Activated naive CD8-positive, alpha-beta T cell treated with anti-CD3 and anti-CD28 coated beads, Interleukin-2, amount 10 ng/mL, durations not matched to agents 7 days and 5 days (primary cell): ENCODE results near the gene RUNX1. TPM values are rescaled to one million over a fixed set of nuclear protein-coding genes. Genes with fewer than 3 reads are reported as not detected.

Experiments used
- ATAC-seq: fragments of 150-1000 bp; cut with Tn5 transposase; one replicate; pipeline ENCODE4 v1.10.0; 2021; ENCODE audit warnings: low read depth, moderate library complexity
- POLR2A ChIA-PET: fragments of 350-600 bp; sonication (Branson Sonifier 250); formaldehyde crosslinking; loops from one replicate; lab custom pipeline; 2021; ENCODE audit warnings: antibody characterized with exemption; lab: Charles Lee
- DNase-seq: peaks from one replicate; pipeline ENCODE4 v3.0.0; 2021
- H3K27ac Mint-ChIP-seq: one replicate; pipeline ENCODE4 v1.8.0; 2022; ENCODE audit warnings: mild to moderate bottlenecking, mixed read lengths
- H3K27me3 Mint-ChIP-seq: one replicate; pipeline ENCODE4 v1.8.0; 2022; ENCODE audit warnings: mild to moderate bottlenecking, moderate library complexity, mixed read lengths
- H3K36me3 Mint-ChIP-seq: one replicate; pipeline ENCODE4 v1.8.0; 2021; ENCODE audit warnings: mild to moderate bottlenecking, mixed read lengths
- H3K4me1 Mint-ChIP-seq: one replicate; pipeline ENCODE4 v1.8.0; 2021; ENCODE audit warnings: mixed read lengths
- H3K4me3 Mint-ChIP-seq: one replicate; pipeline ENCODE4 v1.8.0; 2022; ENCODE audit warnings: mild to moderate bottlenecking, moderate library complexity, mixed read lengths
- H3K9me3 Mint-ChIP-seq: one replicate; pipeline ENCODE4 v1.8.0; 2021; ENCODE audit warnings: mixed read lengths
- total RNA-seq, 2 experiments: library from RNA; stranded (reverse); gene quantifications; one replicate each; pipeline ENCODE4 v1.2.3, GENCODE V29; 2021

Gene RUNX1
- total RNA-seq, 2 experiments from 2014 or later: 23.0 to 29.7 TPM

DNA sequence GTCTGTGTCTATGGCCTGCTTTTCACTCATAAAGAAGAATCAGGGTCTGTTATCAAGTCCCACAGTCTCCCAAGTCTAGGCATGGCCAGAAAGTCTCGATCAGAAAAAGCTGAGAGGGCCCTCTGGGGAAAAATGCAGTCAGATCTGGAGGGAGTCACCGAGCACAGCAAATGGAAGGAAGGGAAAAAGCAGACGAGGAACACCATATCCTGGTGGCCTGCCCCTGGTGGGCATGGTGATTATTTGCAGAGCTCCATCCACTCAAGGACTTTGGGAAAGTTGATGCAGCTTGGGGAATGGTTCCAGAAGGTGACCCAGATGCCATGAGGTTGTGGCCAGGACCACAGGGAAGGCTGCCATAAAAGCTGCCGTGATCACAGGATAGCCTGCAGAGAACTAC is 191.2 kb downstream of the RUNX1 start:
- ATAC-seq (no peak), DNase-seq (no peak)
- Mint-ChIP-seq H3K36me3 (peaks cover 7% of the 10 kb centered on the region), H3K9me3 (no peaks in the 10 kb centered on the region), H3K4me3 (no peak overlapping the region), H3K27me3 (peaks cover 2% of the 10 kb centered on the region), H3K27ac (no peak overlapping the region), H3K4me1 (peaks cover 2% of the 10 kb centered on the region)
- POLR2A ChIA-PET: no interaction called here

DNA sequence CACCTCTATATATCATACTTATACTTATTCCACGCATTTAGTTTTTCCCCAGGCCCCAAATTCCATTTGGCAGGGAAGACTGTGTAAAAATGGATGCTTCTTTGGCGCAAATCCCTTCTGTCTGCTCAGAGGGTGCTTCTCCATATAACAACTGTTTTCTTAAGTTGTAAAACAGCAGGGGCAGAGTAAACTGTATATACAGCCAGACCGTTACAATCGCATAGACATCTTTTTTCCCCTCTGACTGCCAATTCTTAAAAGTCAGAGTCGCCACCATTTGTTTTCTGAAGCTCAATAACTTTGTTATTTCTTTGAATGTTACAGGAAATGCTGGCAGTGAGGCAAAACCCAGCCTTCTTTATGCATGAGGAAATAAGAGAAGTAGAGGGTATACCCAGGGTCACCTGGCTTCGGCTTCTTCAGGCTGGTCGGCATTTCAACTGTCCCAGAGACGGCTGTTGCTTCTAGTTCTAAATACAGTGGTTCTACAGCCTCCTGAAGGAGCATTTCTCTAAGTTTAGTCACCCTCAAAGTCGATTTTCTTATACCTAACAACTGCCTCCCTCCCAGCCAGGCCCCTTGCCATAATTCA is 191.9 kb downstream of the RUNX1 start:
- no peak for DNase-seq
- Mint-ChIP-seq H3K4me3 (no peak overlapping the region), H3K4me1 (peaks cover 6% of the 10 kb centered on the region), H3K27me3 (peaks cover 2% of the 10 kb centered on the region), H3K9me3 (no peaks in the 10 kb centered on the region), H3K27ac (no peak overlapping the region), H3K36me3 (peaks cover 7% of the 10 kb centered on the region)
- POLR2A ChIA-PET: interaction anchor here (0.5 kb wide), 1 partner anchor 573 kb away, joined by 4 read pairs; no protein-coding TSS in a partner anchor
- no peak for ATAC-seq

DNA sequence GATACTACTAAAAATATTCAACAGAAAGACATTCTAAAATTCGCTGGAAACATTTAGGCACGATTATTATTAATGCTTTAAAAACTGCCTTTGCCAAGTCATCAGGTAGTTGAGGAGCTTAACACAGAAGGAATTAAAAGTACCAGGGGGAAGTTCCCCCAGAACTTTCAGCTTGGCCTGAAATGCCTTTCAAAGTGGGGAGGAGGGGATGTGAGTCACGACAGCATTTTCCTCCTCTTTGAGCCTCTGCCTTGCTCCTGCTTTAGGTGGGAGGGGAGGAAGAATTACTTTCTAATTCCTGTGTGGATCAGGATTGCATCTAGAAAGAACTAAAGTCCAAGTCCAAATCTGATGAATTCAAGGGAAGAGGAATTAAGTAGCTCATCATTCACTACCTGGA is 196.7 kb downstream of the RUNX1 start:
- Mint-ChIP-seq H3K36me3 (peaks cover 7% of the 10 kb centered on the region), H3K4me3 (no peak overlapping the region), H3K27ac (no peak overlapping the region), H3K9me3 (no peaks in the 10 kb centered on the region), H3K27me3 (peaks cover 2% of the 10 kb centered on the region), H3K4me1 (peaks cover 4% of the 10 kb centered on the region)
- POLR2A ChIA-PET: no interaction called here
- no peak for ATAC-seq
- no peak for DNase-seq

DNA sequence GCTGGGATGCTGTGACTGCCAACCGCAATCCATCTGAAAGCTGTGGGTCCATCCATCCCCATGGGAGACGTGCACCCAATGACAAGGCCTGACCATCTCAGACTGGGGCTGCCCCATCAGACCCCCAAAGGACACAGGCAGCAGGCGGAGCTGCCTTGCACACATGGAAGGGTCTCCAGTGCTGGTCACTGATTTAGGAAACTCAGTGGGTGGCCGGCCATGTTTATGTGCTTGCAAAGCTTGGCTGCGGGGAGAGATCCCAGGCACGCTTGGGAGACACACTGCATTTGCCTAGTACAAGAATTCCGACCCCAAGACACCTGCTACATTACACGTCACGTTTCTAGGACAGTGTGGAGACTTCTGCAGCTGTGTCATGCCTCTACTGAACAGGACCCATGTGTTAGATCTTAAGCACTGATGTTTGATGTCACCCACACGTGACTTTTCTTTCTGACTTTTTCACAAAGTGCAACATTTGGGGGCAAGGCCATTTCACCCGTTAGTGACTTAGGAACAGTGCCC is 198.9 kb downstream of the RUNX1 start:
- Mint-ChIP-seq H3K4me1 (peaks cover 18% of the 10 kb centered on the region), H3K27me3 (peaks cover 3% of the 10 kb centered on the region), H3K36me3 (peaks cover 7% of the 10 kb centered on the region), H3K4me3 (no peak overlapping the region), H3K27ac (no peak overlapping the region), H3K9me3 (no peaks in the 10 kb centered on the region)
- ATAC-seq (no peak), DNase-seq (no peak)
- POLR2A ChIA-PET: no interaction called here

DNA sequence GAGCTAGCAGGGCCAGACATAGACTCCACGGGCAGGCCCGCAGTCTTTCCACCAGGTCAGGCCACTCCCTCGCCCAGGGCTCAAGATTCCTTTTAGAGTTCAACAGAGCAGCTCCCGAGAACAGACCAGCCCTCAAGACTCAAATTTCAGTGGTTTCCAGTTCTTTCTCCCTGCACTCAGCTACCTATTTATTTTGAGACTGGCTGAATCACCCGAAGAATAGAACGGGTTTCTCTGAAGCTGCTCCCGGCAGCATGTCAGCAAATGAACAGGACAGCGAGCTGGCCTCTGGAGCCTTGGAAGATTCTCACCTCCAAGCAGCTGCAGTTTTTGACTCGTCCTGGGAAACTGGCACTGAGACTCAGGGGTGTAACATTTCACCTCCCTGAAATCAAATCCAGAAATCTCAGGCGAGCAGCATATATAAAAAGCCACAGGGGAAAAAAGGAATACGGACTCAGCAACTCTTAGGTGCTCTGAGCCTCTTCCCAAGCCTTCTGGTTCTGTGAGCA is 202.4 kb downstream of the RUNX1 start:
- peaks cover 23% of the 10 kb centered on the region for H3K4me1 Mint-ChIP-seq
- no peak overlapping the region for H3K4me3 Mint-ChIP-seq

DNA sequence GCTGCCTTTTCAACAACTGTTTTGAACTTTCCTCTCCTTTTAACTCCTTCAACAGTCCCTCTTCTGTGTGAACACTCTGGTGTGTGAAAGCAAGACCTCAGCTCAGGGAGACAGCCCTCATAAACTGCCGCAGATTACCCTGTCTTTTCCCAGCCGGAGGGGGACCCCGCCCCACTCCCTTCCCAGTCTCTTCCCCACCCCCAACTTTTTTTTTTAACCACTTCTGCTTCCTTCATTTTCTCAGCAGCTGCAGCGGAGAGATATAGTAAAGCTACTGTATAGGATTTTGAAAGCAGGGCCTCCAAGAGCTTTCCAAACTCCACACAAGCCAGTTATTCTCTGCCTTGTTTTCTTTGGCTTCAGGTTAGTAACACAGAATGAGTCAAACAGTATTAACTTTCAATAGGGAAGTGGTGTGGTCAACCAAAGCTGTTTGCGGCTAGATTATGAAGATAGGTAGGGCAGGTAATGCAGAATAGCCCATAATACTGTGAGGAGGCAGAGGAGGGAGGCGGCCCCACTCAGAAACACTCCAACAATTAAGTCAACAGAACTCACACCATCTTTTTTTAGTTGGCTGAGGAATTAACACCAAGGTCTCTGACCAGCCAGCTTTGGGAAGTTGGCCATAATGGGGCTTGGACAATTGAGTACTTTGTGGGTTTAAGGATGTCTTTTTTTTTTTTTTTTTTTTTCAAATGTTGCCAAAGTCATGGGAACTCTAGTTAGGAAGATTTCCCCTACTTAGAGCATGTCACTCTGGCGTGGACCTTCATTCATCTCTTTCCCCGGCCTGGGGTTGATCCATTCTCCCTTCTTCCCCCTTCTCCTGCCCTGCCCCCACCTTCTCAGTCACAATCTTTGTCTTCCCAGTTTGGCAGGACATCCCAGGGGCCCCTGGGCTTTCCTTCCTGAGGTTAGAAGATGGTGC is 203.3 kb downstream of the RUNX1 start:
- ATAC-seq: peak; percentile 84
- peaks cover 2% of the 10 kb centered on the region for H3K36me3 Mint-ChIP-seq
- H3K4me3 Mint-ChIP-seq: peak overlapping the region; percentile 41
- H3K4me1 Mint-ChIP-seq: peaks cover 23% of the 10 kb centered on the region
- H3K27ac Mint-ChIP-seq: no peak overlapping the region
- H3K9me3 Mint-ChIP-seq: no peaks in the 10 kb centered on the region
- POLR2A ChIA-PET: interaction anchor here (1.1 kb wide), 1 partner anchor 38 kb away, joined by 3 read pairs; no protein-coding TSS in a partner anchor
- no peak for DNase-seq
- peaks cover 3% of the 10 kb centered on the region for H3K27me3 Mint-ChIP-seq

More for the DNA sequence above, 202.4 kb downstream of the RUNX1 start:
- ATAC-seq (no peak), DNase-seq (no peak)
- POLR2A ChIA-PET: no interaction called here
- H3K27me3 Mint-ChIP-seq: peaks cover 3% of the 10 kb centered on the region
- H3K9me3 Mint-ChIP-seq: no peaks in the 10 kb centered on the region
- H3K36me3 Mint-ChIP-seq: peaks cover 8% of the 10 kb centered on the region
- no peak overlapping the region for H3K27ac Mint-ChIP-seq

DNA sequence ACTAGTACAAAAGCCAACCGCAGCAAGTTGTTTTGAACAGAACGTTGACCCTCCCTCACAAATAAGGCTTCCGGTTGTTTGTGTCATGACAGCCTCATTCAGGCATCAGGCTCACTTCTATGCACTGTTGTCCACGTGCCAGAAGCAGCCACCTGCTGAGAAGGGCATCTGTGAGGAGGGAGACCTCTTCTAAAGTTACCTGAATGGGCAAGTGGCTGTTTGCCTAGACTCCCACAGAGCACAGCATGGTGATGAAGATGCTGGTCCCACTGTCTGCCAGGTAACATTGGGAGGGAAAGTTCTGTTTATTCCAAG is 204.2 kb downstream of the RUNX1 start:
- peaks cover 23% of the 10 kb centered on the region for H3K4me1 Mint-ChIP-seq
- POLR2A ChIA-PET: no interaction called here
- no peak overlapping the region for H3K4me3 Mint-ChIP-seq

DNA sequence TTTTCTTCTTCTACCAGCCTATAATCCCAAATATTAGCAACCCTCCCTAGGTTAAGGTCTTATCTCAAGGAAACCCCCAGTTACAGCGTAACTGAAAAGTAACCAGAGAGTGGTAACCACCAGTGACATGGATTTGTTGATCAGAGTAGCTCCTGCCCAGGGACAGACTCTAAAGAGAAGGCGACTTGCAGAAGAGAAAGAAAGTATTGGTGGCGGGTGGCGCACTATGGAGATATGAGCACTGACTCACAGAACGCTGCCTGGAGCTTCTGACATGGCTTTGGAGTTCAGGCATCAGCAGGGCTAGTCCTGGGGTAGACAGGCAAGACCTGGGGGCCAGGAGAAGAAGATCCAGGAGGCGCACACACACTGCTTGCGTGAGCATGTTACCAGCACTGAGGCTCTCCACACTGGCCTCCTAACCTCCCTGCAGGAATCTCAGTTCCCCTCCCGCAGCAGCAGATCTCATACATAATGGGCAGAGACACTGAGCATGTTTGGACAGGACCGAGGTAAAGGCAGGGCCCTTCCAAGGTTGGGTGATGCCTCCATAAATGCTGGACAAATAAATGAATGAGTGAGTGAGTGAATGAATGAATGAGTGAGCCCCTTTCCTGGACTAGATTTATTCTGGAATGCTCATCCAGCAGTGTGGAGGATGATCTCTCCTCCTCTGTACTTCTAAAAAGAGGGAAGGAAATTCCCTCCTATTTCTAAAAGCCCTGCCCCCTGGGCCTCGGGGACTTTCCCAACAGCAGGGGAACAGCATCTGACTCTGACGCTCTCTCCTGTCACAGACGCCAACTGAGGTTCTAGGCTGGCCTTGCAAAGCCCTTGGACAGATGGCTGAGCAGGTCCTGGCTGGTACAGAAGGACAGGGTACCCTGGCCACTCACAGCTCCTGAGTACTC is 204.8 kb downstream of the RUNX1 start:
- Mint-ChIP-seq H3K4me1 (peaks cover 24% of the 10 kb centered on the region), H3K27ac (no peak overlapping the region), H3K9me3 (no peaks in the 10 kb centered on the region), H3K4me3 (no peak overlapping the region), H3K36me3 (peaks cover 1% of the 10 kb centered on the region), H3K27me3 (peaks cover 3% of the 10 kb centered on the region)
- no peak for ATAC-seq
- no peak for DNase-seq
- POLR2A ChIA-PET: no interaction called here

More for the DNA sequence above, 204.2 kb downstream of the RUNX1 start:
- DNase-seq: no peak
- Mint-ChIP-seq H3K9me3 (no peaks in the 10 kb centered on the region), H3K27me3 (peaks cover 3% of the 10 kb centered on the region), H3K36me3 (peaks cover 1% of the 10 kb centered on the region), H3K27ac (no peak overlapping the region)
- no peak for ATAC-seq

DNA sequence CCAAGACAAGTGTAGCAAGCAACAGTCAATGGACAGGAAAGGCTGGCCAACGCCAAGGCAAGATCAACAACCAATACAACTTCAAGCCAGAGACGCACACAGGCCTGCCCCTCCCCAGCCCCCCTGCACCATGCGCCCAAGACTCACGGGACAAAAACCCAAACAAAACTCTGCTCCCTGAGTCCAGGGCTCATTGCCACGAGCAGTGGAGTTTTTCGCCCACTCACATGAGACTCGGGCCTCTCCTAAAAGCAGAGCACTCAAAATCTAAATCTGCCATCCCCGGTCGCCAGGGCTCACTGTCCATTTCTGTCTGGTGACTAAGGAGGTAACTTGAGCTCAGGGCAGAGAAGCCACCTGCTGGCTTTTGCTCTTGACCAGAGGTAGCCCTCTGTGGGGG is 205.5 kb downstream of the RUNX1 start:
- no peaks in the 10 kb centered on the region for H3K9me3 Mint-ChIP-seq
- ATAC-seq (no peak), DNase-seq (no peak)
- H3K27me3 Mint-ChIP-seq: peaks cover 3% of the 10 kb centered on the region
- H3K4me1 Mint-ChIP-seq: peaks cover 28% of the 10 kb centered on the region
- no peak overlapping the region for H3K4me3 Mint-ChIP-seq
- POLR2A ChIA-PET: no interaction called here
- peaks cover 1% of the 10 kb centered on the region for H3K36me3 Mint-ChIP-seq
- no peak overlapping the region for H3K27ac Mint-ChIP-seq

DNA sequence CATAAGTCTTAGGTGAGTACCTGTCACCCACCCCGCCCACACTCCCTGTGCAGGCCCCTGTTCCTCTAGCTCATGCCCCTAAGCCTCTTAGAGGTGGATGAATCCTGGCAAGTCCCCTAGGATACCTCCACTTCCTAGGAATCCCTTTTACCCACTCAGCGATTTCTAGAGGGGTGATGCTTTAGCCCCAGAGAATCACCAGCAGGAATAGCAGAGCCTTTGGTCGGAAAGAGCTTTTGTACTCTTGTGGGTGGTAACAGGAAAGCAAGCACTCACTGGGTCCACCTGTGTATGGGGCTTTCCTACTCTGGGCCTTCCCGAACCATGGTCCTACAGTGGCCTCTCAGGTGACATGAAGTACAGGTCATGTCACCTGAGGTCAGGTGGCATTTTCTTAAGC is 207.9 kb downstream of the RUNX1 start:
- no peak overlapping the region for H3K4me3 Mint-ChIP-seq
- no peaks in the 10 kb centered on the region for H3K27me3 Mint-ChIP-seq
- H3K9me3 Mint-ChIP-seq: no peaks in the 10 kb centered on the region
- DNase-seq: no peak
- POLR2A ChIA-PET: interaction anchor here (0.6 kb wide), 1 partner anchor 15 kb away, joined by 3 read pairs; no protein-coding TSS in a partner anchor
- H3K36me3 Mint-ChIP-seq: peaks cover 3% of the 10 kb centered on the region
- no peak overlapping the region for H3K27ac Mint-ChIP-seq
- peaks cover 26% of the 10 kb centered on the region for H3K4me1 Mint-ChIP-seq
- no peak for ATAC-seq

DNA sequence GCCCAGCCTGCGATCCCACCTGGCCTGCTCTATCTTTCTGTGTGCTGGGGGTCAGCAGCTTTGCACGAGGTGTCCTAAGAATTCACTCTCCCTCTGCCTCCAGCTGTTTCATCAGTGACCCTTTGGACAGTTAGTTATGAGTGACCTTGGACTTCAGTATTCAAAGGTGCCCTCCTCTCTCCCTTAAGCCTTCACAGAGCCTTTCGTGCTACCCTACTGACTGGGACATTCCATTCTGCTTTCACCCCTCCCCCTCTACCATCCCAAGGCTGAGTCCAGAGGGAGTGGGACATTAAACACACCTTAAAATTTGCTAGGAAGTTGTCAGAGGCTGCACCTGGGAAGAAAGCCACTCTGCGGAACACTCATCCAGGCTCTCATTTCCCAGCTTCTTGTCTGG is 208.4 kb downstream of the RUNX1 start:
- H3K27me3 Mint-ChIP-seq: no peaks in the 10 kb centered on the region
- POLR2A ChIA-PET: no interaction called here
- peaks cover 23% of the 10 kb centered on the region for H3K4me1 Mint-ChIP-seq
- H3K9me3 Mint-ChIP-seq: no peaks in the 10 kb centered on the region
- no peak for DNase-seq
- H3K27ac Mint-ChIP-seq: no peak overlapping the region
- ATAC-seq: no peak
- H3K4me3 Mint-ChIP-seq: no peak overlapping the region
- peaks cover 3% of the 10 kb centered on the region for H3K36me3 Mint-ChIP-seq

DNA sequence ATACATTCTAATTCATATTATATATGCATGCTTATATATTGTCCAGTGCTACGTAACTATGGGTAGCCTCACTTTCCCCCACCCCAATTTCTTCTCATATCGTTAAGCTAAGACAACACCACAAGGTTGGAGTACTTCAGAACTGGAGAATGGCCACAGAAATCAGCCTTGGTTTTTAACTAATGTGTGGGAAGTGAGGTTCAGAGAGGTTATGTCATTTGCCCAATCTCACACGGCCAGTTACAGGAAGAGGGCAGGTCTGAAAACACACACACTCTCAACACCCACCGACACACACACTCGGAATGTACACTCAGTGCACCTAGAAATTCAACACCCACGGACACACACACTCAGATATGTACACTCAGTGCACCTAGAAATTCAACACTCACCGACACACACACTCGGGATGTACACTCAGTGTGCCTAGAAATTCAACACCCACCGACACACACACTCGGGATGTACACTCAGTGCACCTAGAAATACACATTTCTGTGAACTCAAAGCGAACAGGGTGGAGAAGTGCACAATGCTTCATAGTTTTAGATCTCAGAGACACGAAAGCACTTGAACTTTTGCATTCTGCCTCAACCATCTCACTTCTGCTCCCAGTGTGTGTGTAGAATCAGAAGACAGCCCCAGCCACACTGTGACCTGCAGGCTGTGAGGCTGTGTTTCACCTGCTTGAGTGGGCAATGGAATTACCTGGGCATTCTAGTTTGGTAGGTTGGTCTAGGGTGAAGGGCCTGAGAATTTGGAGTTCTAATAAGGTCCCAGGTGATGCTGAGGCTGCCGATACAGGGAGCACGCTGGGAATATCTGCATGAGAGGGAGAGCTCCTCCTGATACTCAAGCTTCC is 209.9 kb downstream of the RUNX1 start:
- peaks cover 22% of the 10 kb centered on the region for H3K4me1 Mint-ChIP-seq
- no peak overlapping the region for H3K4me3 Mint-ChIP-seq
- DNase-seq (no peak), ATAC-seq (no peak)
- POLR2A ChIA-PET: no interaction called here
- H3K9me3 Mint-ChIP-seq: no peaks in the 10 kb centered on the region
- H3K36me3 Mint-ChIP-seq: peaks cover 5% of the 10 kb centered on the region
- no peak overlapping the region for H3K27ac Mint-ChIP-seq
- H3K27me3 Mint-ChIP-seq: no peaks in the 10 kb centered on the region
